Femur (tissue), 1 donor: ENCODE measurements around the gene GRK1.
"Not testable (repeated sequence)": the region's sequence is repeated elsewhere in the genome, so short reads cannot be mapped to it uniquely, and the experiment has no call there.

Source experiments
- DNase-seq: peaks from one replicate; pipeline ENCODE4 v3.0.0-alpha.2; 2017

GRK1 gene

GRCh38 chr13:113666951-113667701 lies at the start of gene GRK1:
Gene GRK1 (plus strand): TSS chr13:113667219. CDS start chr13:113667387, 168 bp downstream.
- DNase-seq = peak; percentile 25

GRCh38 chr13:113617961-113618360 lies 49.1 kb upstream of the GRK1 start:
- no peak for DNase-seq

- no peak for DNase-seq
Observed at GRCh38 chr13:113618455-113618854, 48.6 kb upstream of the GRK1 start.

- DNase-seq = no peak
Observed at GRCh38 chr13:113620036-113620796, 46.8 kb upstream of the GRK1 start.

- no peak for DNase-seq
Observed at GRCh38 chr13:113621046-113621445, 46.0 kb upstream of the GRK1 start.

GRCh38 chr13:113621498-113621897 lies 45.5 kb upstream of the GRK1 start:
- DNase-seq = not testable (repeated sequence)

GRCh38 chr13:113621986-113622550 lies 45.0 kb upstream of the GRK1 start:
- DNase-seq = not testable (repeated sequence)

- DNase-seq = no peak
Observed at GRCh38 chr13:113622791-113623490, 44.1 kb upstream of the GRK1 start.

GRCh38 chr13:113623491-113624234 lies 43.4 kb upstream of the GRK1 start:
- DNase-seq = no peak

GRCh38 chr13:113624235-113624587 lies 42.8 kb upstream of the GRK1 start:
- no peak for DNase-seq

GRCh38 chr13:113624640-113625304 lies 42.2 kb upstream of the GRK1 start:
- not testable (repeated sequence) for DNase-seq

GRCh38 chr13:113625965-113626721 lies 40.9 kb upstream of the GRK1 start:
- no peak for DNase-seq

- no peak for DNase-seq
Observed at GRCh38 chr13:113627136-113627535, 39.9 kb upstream of the GRK1 start.

- DNase-seq = no peak
Observed at GRCh38 chr13:113628291-113629270, 38.4 kb upstream of the GRK1 start.

GRCh38 chr13:113629866-113630265 lies 37.2 kb upstream of the GRK1 start:
- DNase-seq = no peak

GRCh38 chr13:113630296-113630695 lies 36.7 kb upstream of the GRK1 start:
- no peak for DNase-seq

- no peak for DNase-seq
Observed at GRCh38 chr13:113630804-113631203, 36.2 kb upstream of the GRK1 start.

GRCh38 chr13:113631341-113632095 lies 35.5 kb upstream of the GRK1 start:
- DNase-seq = no peak
